OCI-LY1 (cell line): Measurements from ENCODE around the gene RNF141.

Experiments
- CTCF ChIP-seq: fragments of 200-600 bp; sonication (generic), shearing (Covaris generic); IDR thresholded peaks from 2 replicates; pipeline ENCODE4 v1.5.1; 2017; ENCODE audit warnings: mild to moderate bottlenecking, antibody characterized with exemption, low read length, moderate library complexity, mixed read lengths
- EZH2 ChIP-seq: fragments of 200-600 bp; sonication (generic), shearing (Covaris generic); IDR thresholded peaks from 2 replicates; pipeline ENCODE4 v1.8.0; 2017; ENCODE audit warnings: borderline replicate concordance, mixed run types, mild to moderate bottlenecking, antibody characterized with exemption, low read length, moderate library complexity, mixed read lengths

- TF ChIP-seq CTCF (no peak), EZH2 (no peak)
Observed at GRCh38 chr11:10490032-10490397, 51.0 kb downstream of the RNF141 start.
